ENCODE results near the gene IRF2.

The IRF2 gene

GRCh38 chr4:184503869-184504300, 29.5 kb upstream of the IRF2 start:
- ATAC-seq: peak; percentile 49
- TF ChIP-seq OSR1 (CRISPR knock-in tag; IDR thresholded peaks at IDR 0.05) (no peak), BACH2 (CRISPR knock-in tag; IDR thresholded peaks at IDR 0.05; ENCODE audit: borderline replicate concordance) (no peak), ZC3H10 (CRISPR knock-in tag; IDR thresholded peaks at IDR 0.05) (no peak), ESRRG (CRISPR knock-in tag; IDR thresholded peaks at IDR 0.05) (no peak), ZFP30 (CRISPR knock-in tag; IDR thresholded peaks at IDR 0.05) (no peak), CSRNP3 (CRISPR knock-in tag; IDR thresholded peaks at IDR 0.05) (no peak), SNAI2 (CRISPR knock-in tag; IDR thresholded peaks at IDR 0.05) (no peak)

GRCh38 chr4:184500748-184501589, 26.6 kb upstream of the IRF2 start:
- TF ChIP-seq CREB5 (CRISPR knock-in tag; IDR thresholded peaks at IDR 0.05; ENCODE audit: low read depth) (no peak), BACH2 (CRISPR knock-in tag; IDR thresholded peaks at IDR 0.05; ENCODE audit: borderline replicate concordance) (no peak), ZFP3 (CRISPR knock-in tag; IDR thresholded peaks at IDR 0.05) (no peak), PATZ1 (CRISPR knock-in tag; IDR thresholded peaks at IDR 0.05; ENCODE audit: borderline replicate concordance) (no peak), GLIS3 (CRISPR knock-in tag; IDR thresholded peaks at IDR 0.05) (no peak), TOX (CRISPR knock-in tag; IDR thresholded peaks at IDR 0.05; ENCODE audit: borderline replicate concordance) (no peak), ISL1 (CRISPR knock-in tag; IDR thresholded peaks at IDR 0.05) (no peak), ESRRG (CRISPR knock-in tag; IDR thresholded peaks at IDR 0.05) (no peak), TCF4 (CRISPR knock-in tag; IDR thresholded peaks at IDR 0.05; ENCODE audit: borderline replicate concordance) (no peak), RARB (CRISPR knock-in tag; IDR thresholded peaks at IDR 0.05) (no peak), ARNTL (CRISPR knock-in tag; IDR thresholded peaks at IDR 0.05; ENCODE audit: borderline replicate concordance, low read depth) (no peak), ZFP30 (CRISPR knock-in tag; IDR thresholded peaks at IDR 0.05) (no peak), CSDC2 (CRISPR knock-in tag; IDR thresholded peaks at IDR 0.05) (no peak)
- no peak for ATAC-seq

- TF ChIP-seq GLIS3 (CRISPR knock-in tag; IDR thresholded peaks at IDR 0.05) (no peak), POU6F1 (CRISPR knock-in tag; IDR thresholded peaks at IDR 0.05; ENCODE audit: borderline replicate concordance, low read depth) (no peak), ZNF8 (CRISPR knock-in tag; IDR thresholded peaks at IDR 0.05) (no peak), PPARA (CRISPR knock-in tag; IDR thresholded peaks at IDR 0.05; ENCODE audit: borderline replicate concordance) (no peak), ZFP30 (CRISPR knock-in tag; IDR thresholded peaks at IDR 0.05) (no peak), ZNF565 (CRISPR knock-in tag; conservative IDR thresholded peaks at IDR 0.05; ENCODE audit: low read depth) (no peak), OSR1 (CRISPR knock-in tag; IDR thresholded peaks at IDR 0.05) (no peak), ZC3H10 (CRISPR knock-in tag; IDR thresholded peaks at IDR 0.05) (no peak)
- no peak for ATAC-seq
These were observed 25.6 kb upstream of the IRF2 start for GRCh38 chr4:184499996-184500395.

GRCh38 chr4:184498598-184498997, 24.2 kb upstream of the IRF2 start:
- TF ChIP-seq ZNF70 (CRISPR knock-in tag; IDR thresholded peaks at IDR 0.05): no peak
- no peak for ATAC-seq
